AG04450 (cell line): Measurements from ENCODE around the gene ACTMAP. TPM values are rescaled to one million over a fixed set of nuclear protein-coding genes. Genes with fewer than 3 reads are reported as not detected.
"Not testable (repeated sequence)": the region's sequence is repeated elsewhere in the genome, so short reads cannot be mapped to it uniquely, and the experiment has no call there.

Experiments used
- CTCF ChIA-PET: fragments of 300-600, 350-600 bp; formaldehyde crosslinking; extraction: SDS; loops from one replicate; lab custom pipeline; 2022; ENCODE audit warnings: antibody characterized with exemption, inconsistent platforms; lab: Charles Lee
- POLR2A ChIA-PET: fragments of 350-600 bp; formaldehyde crosslinking; extraction: SDS; loops from one replicate; lab custom pipeline; 2021; ENCODE audit warnings: antibody characterized with exemption, inconsistent platforms; lab: Yijun Ruan, JAX
- DNase-seq: peaks from one replicate; pipeline ENCODE4 v3.0.0-alpha.2; 2011; ENCODE audit warnings: low read depth, low spot score
- H3K27ac ChIP-seq: one replicate; pipeline ENCODE4 v1.5.1; 2012; ENCODE audit warnings: low read depth, low read length, control low read depth
- H3K27me3 ChIP-seq: one replicate; pipeline ENCODE4 v1.6.0; 2012; ENCODE audit warnings: low read length; ENCODE audit not compliant: control insufficient read depth, insufficient read depth
- H3K4me3 ChIP-seq: 2 replicates; pipeline ENCODE4 v1.5.1; 2011; ENCODE audit warnings: mild to moderate bottlenecking, low read depth, low read length, control low read depth
- H3K9me3 ChIP-seq: 2 replicates; pipeline ENCODE4 v1.5.1; 2012; ENCODE audit warnings: low read length; ENCODE audit not compliant: control insufficient read depth, insufficient read depth
- CTCF ChIP-seq: IDR thresholded peaks from 2 replicates; pipeline ENCODE4 v1.5.1; 2011; ENCODE audit warnings: low read depth, low read length, control low read depth, inconsistent platforms
- polyA plus RNA-seq: library from polyadenylated mRNA; depleted of rRNA; stranded (reverse); fragments of >200 nt; gene quantifications from 2 replicates; pipeline ENCODE4 v1.2.3, GENCODE V29; 2011

The ACTMAP gene
- polyA plus RNA-seq, 1 experiment = 2.9 TPM

DNA sequence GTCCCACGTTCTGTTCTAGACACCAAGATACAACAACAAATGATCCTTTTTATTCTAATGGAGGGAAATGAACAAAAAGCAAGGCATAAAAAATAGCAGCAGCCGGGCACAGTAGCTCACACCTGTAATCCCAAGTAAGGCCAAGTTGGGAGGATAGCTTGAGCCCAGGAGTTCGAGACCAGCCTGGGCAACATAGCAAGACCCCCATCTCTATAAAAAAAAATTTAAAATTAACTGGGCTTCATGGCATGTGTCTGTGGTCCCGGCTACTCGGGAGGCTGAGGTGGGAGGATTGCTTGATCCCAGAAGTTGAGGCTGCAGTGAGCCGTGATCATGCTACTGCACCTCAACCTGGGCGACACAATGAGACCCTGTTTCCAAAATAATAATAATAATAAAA is 26.1 kb upstream of the ACTMAP start:
- H3K27me3 ChIP-seq = no peaks in the 10 kb centered on the region
- H3K9me3 ChIP-seq = no peaks in the 10 kb centered on the region; the same call in 1 of the 2 replicates
- no peak overlapping the region for H3K4me3 ChIP-seq
- no peak overlapping the region for H3K27ac ChIP-seq
- CTCF ChIA-PET = no interaction called here
- DNase-seq = no peak
- POLR2A ChIA-PET = interaction anchor here (1.7 kb wide), 1 partner anchor 30 kb away, joined by 5 read pairs; no protein-coding TSS in a partner anchor
- TF ChIP-seq CTCF = no peak

DNA sequence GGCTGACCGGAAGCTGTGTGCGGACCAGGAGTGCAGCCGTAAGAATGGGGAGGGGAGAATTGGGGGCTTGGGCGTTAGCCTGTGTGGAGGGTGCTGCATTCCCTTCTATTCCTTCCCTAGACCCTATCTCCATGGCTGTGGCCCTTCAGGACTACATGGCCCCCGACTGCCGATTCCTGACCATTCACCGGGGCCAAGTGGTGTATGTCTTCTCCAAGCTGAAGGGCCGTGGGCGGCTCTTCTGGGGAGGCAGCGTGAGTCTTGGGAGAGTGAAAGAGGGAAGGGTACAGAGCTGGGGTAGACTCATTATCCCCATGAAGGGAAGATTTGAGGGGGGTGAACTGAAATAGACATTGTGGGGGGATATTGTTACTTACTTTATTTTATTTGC is 25.4 kb upstream of the ACTMAP start:
- DNase-seq = no peak
- Histone ChIP-seq H3K27me3 (no peaks in the 10 kb centered on the region), H3K9me3 (no peaks in the 10 kb centered on the region; the same call in 1 of the 2 replicates), H3K4me3 (no peak overlapping the region), H3K27ac (no peak overlapping the region)
- CTCF ChIA-PET = interaction anchor here (1.2 kb wide), 1 partner anchor 30 kb away, joined by 4 read pairs; no protein-coding TSS in a partner anchor
- no peak for TF ChIP-seq CTCF
- POLR2A ChIA-PET = no interaction called here

GRCh38 chr19:40774916-40775631 is 24.8 kb upstream of the ACTMAP start, which contains the start of gene MIA:
MIA (plus strand) TSS chr19:40775521; CDS start chr19:40775543, 22 bp downstream.
- POLR2A ChIA-PET = no interaction called here
- TF ChIP-seq CTCF = no peak
- Histone ChIP-seq H3K27ac (no peak within 1 kb of the TSS), H3K4me3 (no peak within 1 kb of the TSS), H3K9me3 (no peaks in the 10 kb centered on the region; the same call in 1 of the 2 replicates), H3K27me3 (no peaks in the 10 kb centered on the region)
- no peak for DNase-seq
- CTCF ChIA-PET = interaction anchor here (0.6 to 1.2 kb wide), 2 partner anchors 30 to 140 kb away, joined by 4 to 5 read pairs; no protein-coding TSS in a partner anchor

- CTCF ChIA-PET, H3K4me3 ChIP-seq, H3K9me3 ChIP-seq, H3K27ac ChIP-seq, H3K27me3 ChIP-seq, DNase-seq: not testable (repeated sequence)
- POLR2A ChIA-PET = interaction anchor here (0.7 kb wide), 1 partner anchor 27 kb away, joined by 3 read pairs; the partner anchor contains the start of gene EGLN2
Observed at GRCh38 chr19:40771101-40771862, 21.0 kb upstream of the ACTMAP start.

DNA sequence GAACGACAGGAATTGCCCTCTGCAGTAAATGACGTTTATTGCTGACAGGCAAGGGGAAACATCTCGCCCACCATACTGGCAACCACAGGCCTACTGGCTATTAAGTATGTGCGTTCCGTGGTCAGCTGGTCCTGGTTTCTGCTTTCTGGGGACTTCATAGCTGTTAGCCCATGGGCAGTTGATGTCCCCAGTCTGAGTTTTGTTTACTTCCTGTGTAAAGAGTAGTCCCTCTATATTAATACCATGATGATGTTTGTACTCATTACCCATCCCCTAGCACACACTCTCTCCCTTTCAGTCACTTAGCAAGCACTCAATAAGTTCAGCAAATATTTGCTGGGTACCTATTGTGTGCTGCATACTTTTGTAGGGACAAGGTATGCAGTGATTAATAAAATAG is 18.6 kb upstream of the ACTMAP start:
- no peak for DNase-seq
- Histone ChIP-seq H3K27ac (no peak overlapping the region), H3K4me3 (no peak overlapping the region), H3K9me3 (no peaks in the 10 kb centered on the region), H3K27me3 (no peaks in the 10 kb centered on the region)
- no peak for TF ChIP-seq CTCF
- ChIA-PET CTCF (no interaction called here), POLR2A (interaction anchor here (0.5 kb wide), 1 partner anchor 97 kb away, joined by 5 read pairs; no protein-coding TSS in a partner anchor)

- H3K4me3 ChIP-seq, DNase-seq, H3K27ac ChIP-seq, H3K9me3 ChIP-seq, H3K27me3 ChIP-seq, CTCF ChIA-PET: not testable (repeated sequence)
- POLR2A ChIA-PET = interaction anchor here (1.1 kb wide), 2 partner anchors 12 to 16 kb away, joined by 3 to 16 read pairs; partner anchors contain the start of gene ACTMAP
Observed at GRCh38 chr19:40766385-40766784, 16.1 kb upstream of the ACTMAP start.
